ENCODE results near the gene LAMB3. TPM values are rescaled to one million over a fixed set of nuclear protein-coding genes. Genes with fewer than 3 reads are reported as not detected.

LAMB3 gene
- total RNA-seq, 4 donors from 2014 or later = 2.5 to 69.9 (median 6.3) TPM

- ATAC-seq (ENCODE audit: low FRiP score) (peak; percentile 20), DNase-seq (ENCODE audit: low spot score) (no peak)
- no peak for TF ChIP-seq CTCF (IDR thresholded peaks at IDR 0.05)
These were observed 712 bp upstream of the LAMB3 start for GRCh38 chr1:209652873-209653401.

GRCh38 chr1:209651138-209651587 is 1.1 kb downstream of the LAMB3 start:
- DNase-seq (ENCODE audit: low spot score) (no peak), ATAC-seq (ENCODE audit: low FRiP score) (peak; percentile 57)
- no peak for TF ChIP-seq CTCF (IDR thresholded peaks at IDR 0.05)

- TF ChIP-seq CTCF (IDR thresholded peaks at IDR 0.05) = no peak
- DNase-seq (ENCODE audit: low spot score) (no peak), ATAC-seq (ENCODE audit: low FRiP score) (no peak)
These were observed 1.8 kb downstream of the LAMB3 start for GRCh38 chr1:209650454-209650853.

GRCh38 chr1:209648931-209649776 is 3.1 kb downstream of the LAMB3 start:
- DNase-seq (ENCODE audit: low spot score) = no peak
- ATAC-seq (ENCODE audit: low FRiP score) = peak; percentile 62
- no peak for TF ChIP-seq CTCF (IDR thresholded peaks at IDR 0.05)

- ATAC-seq (ENCODE audit: low FRiP score) (no peak), DNase-seq (ENCODE audit: low spot score) (no peak)
- TF ChIP-seq CTCF (IDR thresholded peaks at IDR 0.05) = no peak
These were observed 3.9 kb downstream of the LAMB3 start for GRCh38 chr1:209648346-209648745.

- DNase-seq (ENCODE audit: low spot score) (no peak), ATAC-seq (ENCODE audit: low FRiP score) (no peak)
- TF ChIP-seq CTCF (IDR thresholded peaks at IDR 0.05) = no peak
These were observed 5.1 kb downstream of the LAMB3 start for GRCh38 chr1:209647156-209647555.

GRCh38 chr1:209646558-209646957 is 5.7 kb downstream of the LAMB3 start:
- DNase-seq (ENCODE audit: low spot score) = no peak
- ATAC-seq (ENCODE audit: low FRiP score) = no peak
- TF ChIP-seq CTCF (IDR thresholded peaks at IDR 0.05) = no peak

Measured in omental fat pad (tissue), 4 donors.